Osteocyte (in vitro differentiated cells): ENCODE measurements around the gene APOBEC3F. TPM values are rescaled to one million over a fixed set of nuclear protein-coding genes. Genes with fewer than 3 reads are reported as not detected.

Experiments used
- DNase-seq: peaks from one replicate; pipeline ENCODE4 v3.0.0; 2021; ENCODE audit warnings: mixed read lengths; ENCODE audit not compliant: unreplicated experiment; ENCODE audit errors: extremely low spot score
- H3K27ac Mint-ChIP-seq: one replicate; pipeline ENCODE4 v1.8.0; 2021; ENCODE audit warnings: mild to moderate bottlenecking, mixed read lengths; ENCODE audit not compliant: unreplicated experiment
- H3K27me3 Mint-ChIP-seq: one replicate; pipeline ENCODE4 v1.8.0; 2021; ENCODE audit warnings: mixed read lengths; ENCODE audit not compliant: unreplicated experiment
- H3K36me3 Mint-ChIP-seq: one replicate; pipeline ENCODE4 v1.8.0; 2021; ENCODE audit warnings: mixed read lengths; ENCODE audit not compliant: unreplicated experiment
- H3K4me1 Mint-ChIP-seq: one replicate; pipeline ENCODE4 v1.8.0; 2021; ENCODE audit warnings: mixed read lengths; ENCODE audit not compliant: unreplicated experiment
- H3K4me3 Mint-ChIP-seq: one replicate; pipeline ENCODE4 v1.8.0; 2021; ENCODE audit warnings: mild to moderate bottlenecking, moderate library complexity, mixed read lengths; ENCODE audit not compliant: unreplicated experiment
- H3K9me3 Mint-ChIP-seq: one replicate; pipeline ENCODE4 v1.8.0; 2021; ENCODE audit warnings: mixed read lengths; ENCODE audit not compliant: unreplicated experiment
- total RNA-seq: library from RNA; stranded (reverse); gene quantifications from 2 replicates; pipeline ENCODE4 v1.2.1, GENCODE V29; 2021
- TF ChIP-seq, protein P1 (sequence below): fragments of 200-600 bp; sonication (generic); IDR thresholded peaks from 2 replicates; pipeline ENCODE4 v1.5.0; 2021; ENCODE audit warnings: antibody characterized with exemption, mild to moderate bottlenecking, moderate library complexity

The APOBEC3F gene
- total RNA-seq, 1 donor from 2014 or later: 9.9 TPM

DNA sequence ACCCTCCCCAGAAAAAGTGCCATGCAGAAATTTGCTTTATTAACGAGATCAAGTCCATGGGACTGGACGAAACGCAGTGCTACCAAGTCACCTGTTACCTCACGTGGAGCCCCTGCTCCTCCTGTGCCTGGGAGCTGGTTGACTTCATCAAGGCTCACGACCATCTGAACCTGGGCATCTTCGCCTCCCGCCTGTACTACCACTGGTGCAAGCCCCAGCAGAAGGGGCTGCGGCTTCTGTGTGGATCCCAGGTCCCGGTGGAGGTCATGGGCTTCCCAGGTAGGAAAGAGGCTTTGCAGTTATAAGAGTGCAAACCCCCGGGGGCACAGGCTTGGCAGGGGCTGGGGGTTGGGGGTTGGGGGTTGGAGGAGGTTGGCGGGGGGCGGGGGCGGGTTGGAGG is 60.6 kb downstream of the APOBEC3F start:
- Mint-ChIP-seq H3K4me3 (no peak overlapping the region), H3K36me3 (no peaks in the 10 kb centered on the region), H3K4me1 (peaks cover 8% of the 10 kb centered on the region), H3K9me3 (no peaks in the 10 kb centered on the region), H3K27ac (no peak overlapping the region), H3K27me3 (no peaks in the 10 kb centered on the region)
- TF ChIP-seq, protein P1, sequence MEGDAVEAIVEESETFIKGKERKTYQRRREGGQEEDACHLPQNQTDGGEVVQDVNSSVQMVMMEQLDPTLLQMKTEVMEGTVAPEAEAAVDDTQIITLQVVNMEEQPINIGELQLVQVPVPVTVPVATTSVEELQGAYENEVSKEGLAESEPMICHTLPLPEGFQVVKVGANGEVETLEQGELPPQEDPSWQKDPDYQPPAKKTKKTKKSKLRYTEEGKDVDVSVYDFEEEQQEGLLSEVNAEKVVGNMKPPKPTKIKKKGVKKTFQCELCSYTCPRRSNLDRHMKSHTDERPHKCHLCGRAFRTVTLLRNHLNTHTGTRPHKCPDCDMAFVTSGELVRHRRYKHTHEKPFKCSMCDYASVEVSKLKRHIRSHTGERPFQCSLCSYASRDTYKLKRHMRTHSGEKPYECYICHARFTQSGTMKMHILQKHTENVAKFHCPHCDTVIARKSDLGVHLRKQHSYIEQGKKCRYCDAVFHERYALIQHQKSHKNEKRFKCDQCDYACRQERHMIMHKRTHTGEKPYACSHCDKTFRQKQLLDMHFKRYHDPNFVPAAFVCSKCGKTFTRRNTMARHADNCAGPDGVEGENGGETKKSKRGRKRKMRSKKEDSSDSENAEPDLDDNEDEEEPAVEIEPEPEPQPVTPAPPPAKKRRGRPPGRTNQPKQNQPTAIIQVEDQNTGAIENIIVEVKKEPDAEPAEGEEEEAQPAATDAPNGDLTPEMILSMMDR: no peak
- no peak for DNase-seq

DNA sequence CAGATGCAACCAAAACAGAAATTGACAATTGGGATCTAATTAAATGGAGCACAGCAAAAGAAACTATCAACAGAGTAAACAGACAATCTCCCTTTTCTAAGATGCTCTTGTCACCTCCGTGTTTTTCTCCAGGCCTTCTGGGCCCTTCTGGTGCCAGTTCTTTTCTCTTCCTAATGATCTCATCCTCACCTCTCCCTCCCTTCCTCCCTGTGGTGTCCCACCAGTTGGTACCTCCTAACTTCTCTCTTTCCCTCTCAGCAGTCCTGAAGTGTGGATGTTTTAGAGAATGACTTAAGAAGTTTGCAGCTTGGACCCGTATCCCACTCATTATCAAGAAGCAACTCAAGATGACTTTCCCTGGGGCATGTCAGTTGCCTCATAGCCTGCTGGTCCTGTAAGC is 62.8 kb downstream of the APOBEC3F start:
- no peak for DNase-seq
- no peaks in the 10 kb centered on the region for H3K27me3 Mint-ChIP-seq
- no peak overlapping the region for H3K4me3 Mint-ChIP-seq
- no peaks in the 10 kb centered on the region for H3K9me3 Mint-ChIP-seq
- no peak overlapping the region for H3K27ac Mint-ChIP-seq
- peaks cover 2% of the 10 kb centered on the region for H3K4me1 Mint-ChIP-seq
- H3K36me3 Mint-ChIP-seq: no peaks in the 10 kb centered on the region
- TF ChIP-seq, protein P1: no peak

Other genes starting within 250 kb of the APOBEC3F start
- gene DNAL4, start 246.7 kb upstream of the APOBEC3F start, total RNA-seq: 16.4 and 17.0 TPM in 2 replicates
- 4.7 and 4.8 TPM in 2 replicates for gene NPTXR, start 196.8 kb upstream of the APOBEC3F start, total RNA-seq
- 83.5 and 86.2 TPM in 2 replicates for gene CBX6, start 168.6 kb upstream of the APOBEC3F start, total RNA-seq
- gene APOBEC3A, start 83.3 kb upstream of the APOBEC3F start, total RNA-seq: not detected in 2 replicates
- gene APOBEC3B, start 58.5 kb upstream of the APOBEC3F start, total RNA-seq: 4.2 and 4.9 TPM in 2 replicates
- gene APOBEC3C, start 26.6 kb upstream of the APOBEC3F start, total RNA-seq: 30.7 and 32.4 TPM in 2 replicates
- 2.8 TPM in 2 replicates for gene APOBEC3D, start 19.7 kb upstream of the APOBEC3F start, total RNA-seq
- 2.7 and 3.0 TPM in 2 replicates for gene APOBEC3G, start 36.4 kb downstream of the APOBEC3F start, total RNA-seq
- not detected in 2 replicates for gene APOBEC3H, start 56.4 kb downstream of the APOBEC3F start, total RNA-seq
- gene CBX7, start 111.8 kb downstream of the APOBEC3F start, total RNA-seq: 8.1 and 9.6 TPM in 2 replicates
- gene PDGFB, start 204.1 kb downstream of the APOBEC3F start, total RNA-seq: 16.8 and 20.0 TPM in 2 replicates